HepG2 (cell line): ENCODE results near the gene NNAT. TPM values are rescaled to one million over a fixed set of nuclear protein-coding genes. Genes with fewer than 3 reads are reported as not detected.

Experiments used
- ATAC-seq: fragments of 200-7000 bp; cut with Tn5 transposase; 3 replicates; pipeline ENCODE4 v1.9.1; 2020; ENCODE audit warnings: mild to moderate bottlenecking, moderate library complexity
- BruUV-seq: library from RNA; stranded (reverse); fragments of 400-500 nt; replicated peaks from 2 replicates; lab custom pipeline; 2021; lab: Mats Ljungman, UMichigan
- CTCF ChIA-PET: fragments of 300-600 bp; formaldehyde crosslinking; extraction: SDS; loops from one replicate; lab custom pipeline; 2021; ENCODE audit warnings: low total read pairs, inconsistent platforms, low intra/inter-chr PET ratio; lab: Yijun Ruan, JAX
- POLR2A ChIA-PET: fragments of 350-600 bp; sonication (Branson Sonifier 250); formaldehyde crosslinking; loops from one replicate; lab custom pipeline; 2020; ENCODE audit warnings: antibody characterized with exemption, inconsistent platforms; lab: Yijun Ruan, JAX
- DNase-seq: peaks from one replicate; pipeline ENCODE4 v3.0.0-alpha.2; 2015; ENCODE audit warnings: low spot score
- FAIRE-seq: peaks from 3 replicates; lab custom pipeline; 2011; peaks lifted over from hg19 to GRCh38; lab: Jason Lieb, UNC
- H2AFZ ChIP-seq: one replicate; pipeline ENCODE4 v1.6.1; 2011; ENCODE audit warnings: low read length, inconsistent platforms
- H3K27ac ChIP-seq: fragments of 300-600 bp; 3 replicates; pipeline ENCODE4 v1.8.0; 2011; ENCODE audit warnings: mixed run types, mild to moderate bottlenecking, mixed read lengths, low read length, inconsistent platforms; ENCODE audit not compliant: insufficient read depth; ENCODE audit errors: extremely low read length
- H3K27me3 ChIP-seq, 2 experiments: fragments of 200-600 bp in 1 of 2; 2 replicates in 1 of 2; 3 replicates in 1 of 2; pipeline versions ENCODE4 v1.6.0 to v1.8.0; 2011; ENCODE audit warnings: low read length in 2 of 2, mild to moderate bottlenecking in 2 of 2, moderate library complexity in 2 of 2, inconsistent platforms in 1 of 2; ENCODE audit not compliant: insufficient read depth in 2 of 2, control insufficient read depth in 1 of 2
- H3K36me3 ChIP-seq, 2 experiments: fragments of 200-600 bp in 1 of 2; replicated peaks in 1 of 2; 2 replicates in 1 of 2; 3 replicates in 1 of 2; pipeline versions ENCODE4 v1.5.1 to v1.8.0; 2011; ENCODE audit warnings: low read length in 2 of 2, inconsistent platforms in 1 of 2; ENCODE audit not compliant: insufficient read depth in 2 of 2, control insufficient read depth in 1 of 2
- H3K4me1 ChIP-seq: 2 replicates; pipeline ENCODE4 v1.5.1; 2012; ENCODE audit warnings: low read length, inconsistent platforms; ENCODE audit not compliant: insufficient read depth
- H3K4me2 ChIP-seq: 2 replicates; pipeline ENCODE4 v1.6.0; 2011; ENCODE audit warnings: low read depth, low read length, inconsistent platforms
- H3K4me3 ChIP-seq, 3 experiments: fragments of 200-600 bp in 1 of 3; sonication (generic), shearing (Covaris generic) in 1 of 3; replicated peaks in 1 of 3; 2 replicates each; pipeline ENCODE4 v1.5.1; 2011 to 2016; ENCODE audit warnings: low read length in 3 of 3, inconsistent platforms in 2 of 3, low read depth in 2 of 3, mild to moderate bottlenecking in 2 of 3, control low read depth in 1 of 3, mixed read lengths in 1 of 3; ENCODE audit not compliant: insufficient read depth in 1 of 3
- H3K79me2 ChIP-seq: one replicate; pipeline ENCODE4 v1.6.1; 2011; ENCODE audit warnings: low read length, inconsistent platforms; ENCODE audit not compliant: insufficient read depth
- H3K9ac ChIP-seq: 2 replicates; pipeline ENCODE4 v1.6.0; 2011; ENCODE audit warnings: mild to moderate bottlenecking, low read depth, low read length, inconsistent platforms; ENCODE audit not compliant: insufficient read depth
- H3K9me3 ChIP-seq: 2 replicates; pipeline ENCODE4 v1.5.1; 2012; ENCODE audit warnings: mild to moderate bottlenecking, low read length
- H4K20me1 ChIP-seq: 2 replicates; pipeline ENCODE4 v1.6.0; 2011; ENCODE audit warnings: inconsistent platforms, mild to moderate bottlenecking, low read length, moderate library complexity; ENCODE audit not compliant: insufficient read depth
- BRF2 ChIP-seq: sonication (generic); formaldehyde crosslinking; IDR thresholded peaks from 2 replicates; pipeline ENCODE4 v1.8.1; 2022; ENCODE audit warnings: mild to moderate bottlenecking, missing genetic modification reagents
- CREB3 ChIP-seq: sonication (generic); formaldehyde crosslinking; IDR thresholded peaks from 2 replicates; pipeline ENCODE4 v1.5.0; 2020; ENCODE audit warnings: missing genetic modification reagents
- HDAC6 ChIP-seq: fragments of 200-600 bp; sonication (generic); IDR thresholded peaks from 2 replicates; pipeline ENCODE4 v1.7.0; 2017; ENCODE audit warnings: mild to moderate bottlenecking, antibody characterized with exemption, low read length, low read depth
- HHEX ChIP-seq: IDR thresholded peaks from 2 replicates; pipeline ENCODE4 v1.6.1; 2016; ENCODE audit warnings: control low read depth
- HMGXB4 ChIP-seq, 2 experiments: sonication (generic) in 1 of 2; formaldehyde crosslinking in 1 of 2; IDR thresholded peaks; 2 replicates each; pipeline versions ENCODE4 v1.4.0 to v1.6.1; 2018 to 2020; ENCODE audit warnings: missing genetic modification reagents in 2 of 2, borderline replicate concordance in 1 of 2, low read depth in 1 of 2, mild to moderate bottlenecking in 1 of 2, missing biosample characterization in 1 of 2
- MLX ChIP-seq: IDR thresholded peaks from 2 replicates; pipeline ENCODE4 v1.6.1; 2016
- NONO ChIP-seq, 2 experiments: fragments of 450-650 bp in 1 of 2; sonication (generic) in 1 of 2; formaldehyde crosslinking in 1 of 2; IDR thresholded peaks in 1 of 2; conservative IDR thresholded peaks in 1 of 2; 2 replicates each; pipeline versions ENCODE4 v1.6.1 to v1.8.0; 2017 to 2022; ENCODE audit warnings: mild to moderate bottlenecking in 1 of 2, missing genetic modification reagents in 1 of 2, moderate library complexity in 1 of 2
- POLR2AphosphoS2 ChIP-seq: IDR thresholded peaks from 2 replicates; pipeline ENCODE4 v1.6.1; 2011; ENCODE audit warnings: low read depth, low read length, improper control_type of control experiment
- SATB2 ChIP-seq: sonication (generic); formaldehyde crosslinking; IDR thresholded peaks from 2 replicates; pipeline ENCODE4 v1.5.0; 2020; ENCODE audit warnings: missing genetic modification reagents
- YY1 ChIP-seq: IDR thresholded peaks from 2 replicates; pipeline ENCODE4 v1.6.1; 2011; ENCODE audit warnings: low read length, low read depth, moderate library complexity, mild to moderate bottlenecking; ENCODE audit not compliant: insufficient read depth, insufficient replicate concordance
- ZBTB1 ChIP-seq: sonication (generic); formaldehyde crosslinking; IDR thresholded peaks from 2 replicates; pipeline ENCODE4 v1.4.0; 2020; ENCODE audit warnings: missing genetic modification reagents, borderline replicate concordance
- ZBTB33 ChIP-seq: sonication (generic); formaldehyde crosslinking; IDR thresholded peaks from 2 replicates; pipeline ENCODE4 v1.4.0; 2020; ENCODE audit warnings: missing genetic modification reagents
- ZNF207 ChIP-seq: fragments of 450-650 bp; IDR thresholded peaks from 2 replicates; pipeline ENCODE4 v1.6.1; 2016; ENCODE audit warnings: antibody characterized with exemption, borderline replicate concordance
- ZNF274 ChIP-seq: sonication (generic); formaldehyde crosslinking; IDR thresholded peaks from 2 replicates; pipeline ENCODE4 v1.5.1; 2020; ENCODE audit warnings: mild to moderate bottlenecking, missing genetic modification reagents
- ZNF598 ChIP-seq: sonication (generic); formaldehyde crosslinking; IDR thresholded peaks from 2 replicates; pipeline ENCODE4 v1.5.1; 2020; ENCODE audit warnings: mild to moderate bottlenecking, missing genetic modification reagents, borderline replicate concordance
- ZNF704 ChIP-seq: sonication (generic); formaldehyde crosslinking; IDR thresholded peaks from 2 replicates; pipeline ENCODE4 v1.8.1; 2023; ENCODE audit warnings: mild to moderate bottlenecking, inconsistent platforms, moderate library complexity, missing genetic modification reagents, borderline replicate concordance
- ZNF775 ChIP-seq: sonication (generic); formaldehyde crosslinking; IDR thresholded peaks from 2 replicates; pipeline ENCODE4 v1.4.0; 2020; ENCODE audit warnings: missing genetic modification reagents, mild to moderate bottlenecking, moderate library complexity, borderline replicate concordance
- WGBS: methylation state at CpG from one replicate; pipeline ENCODE4 v1.1.6; 2017; ENCODE audit warnings: low lambda C conversion rate; 5-methylcytosine and 5-hydroxymethylcytosine counted together
- in situ Hi-C: cut with HindIII; loops from 2 replicates; pipeline ENCODE4 v1.10.0; 2017; ENCODE audit warnings: low pct_unique_long_range_greater_than_20kb; ENCODE audit not compliant: extremely low pct_ligation_motif_present
- intact Hi-C: fragments of 100-400 bp; cut with micrococcal nuclease; formaldehyde crosslinking; loops from one replicate; pipeline ENCODE4 v1.10.0; 2022; ENCODE audit not compliant: unreplicated experiment
- polyA plus RNA-seq, 8 experiments: library from polyadenylated mRNA; depleted of rRNA in 3 of 8; stranded (reverse) in 7 of 8; unstranded in 1 of 8; fragments of >200 nt; fragmentation: Illumina TruSeq in 4 of 8; extraction: Trizol in 4 of 8; gene quantifications; 2 replicates each; pipeline versions ENCODE4 v1.2.1 to v1.2.3, GENCODE V29; 2011 to 2016; ENCODE audit warnings: low read depth in 4 of 8, missing spikeins in 1 of 8, mixed read lengths in 1 of 8; ENCODE audit not compliant: insufficient read depth in 1 of 8
- total RNA-seq, 5 experiments: library from RNA; depleted of rRNA; stranded (reverse); fragments of >200 nt; fragmentation: Illumina TruSeq; extraction: Trizol; gene quantifications; 2 replicates each; pipeline ENCODE4 v1.2.3, GENCODE V29; 2016; ENCODE audit warnings: low read depth in 1 of 5

NNAT gene
- total and polyA plus RNA-seq, 2 of the 13 experiments (the other 11 are each of a cell fraction or from before 2014, with no cell fraction given) = not detected

- no peak overlapping the region for H2AFZ ChIP-seq
- in situ Hi-C loops (loop anchor here (25.0 kb wide), 1 partner anchor 656 kb away; no protein-coding TSS in a partner anchor), intact Hi-C loops (no loop called here)
- H3K9ac ChIP-seq = no peak overlapping the region
- H3K79me2 ChIP-seq = no peaks in the 10 kb centered on the region
- POLR2A ChIA-PET = no interaction called here
- peaks cover 2 to 12% of the 10 kb centered on the region in 2 experiments; a peak in 3 of 5 replicates for H3K27me3 ChIP-seq
- 46% methylated on average over 6 of the region's 6 CpGs for WGBS
- CTCF ChIA-PET = no interaction called here
- H4K20me1 ChIP-seq = no peaks in the 10 kb centered on the region
- ATAC-seq = no peak
- no peak overlapping the region for H3K27ac ChIP-seq
- FAIRE-seq = no peak
- TF ChIP-seq SATB2 (CRISPR knock-in tag) (no peak), ZNF598 (CRISPR knock-in tag) (no peak), POLR2AphosphoS2 (no peak), CREB3 (CRISPR knock-in tag) (no peak), HDAC6 (no peak), ZNF775 (CRISPR knock-in tag) (no peak), ZBTB33 (CRISPR knock-in tag) (no peak), ZNF274 (CRISPR knock-in tag) (no peak), HHEX (CRISPR knock-in tag) (no peak), MLX (no peak), ZNF704 (no peak), NONO (IDR thresholded peaks at IDR 0.05) (no peak), NONO (CRISPR knock-in tag; conservative IDR thresholded peaks at IDR 0.05) (no peak), ZNF207 (no peak), YY1 (no peak), HMGXB4 (CRISPR knock-in tag; IDR thresholded peaks at IDR 0.05; ENCODE audit: borderline replicate concordance in 1 of 2, low read depth in 1 of 2) (no peak), BRF2 (no peak), ZBTB1 (CRISPR knock-in tag) (no peak)
- H3K4me1 ChIP-seq = no peaks in the 10 kb centered on the region
- BruUV-seq = no TSS peak
- no peak for DNase-seq
- H3K36me3 ChIP-seq = no peaks in the 10 kb centered on the region
- H3K4me3 ChIP-seq = no peak overlapping the region
- H3K4me2 ChIP-seq = no peak overlapping the region
- no peaks in the 10 kb centered on the region for H3K9me3 ChIP-seq
Observed at GRCh38 chr20:37556538-37556937, 35.5 kb downstream of the NNAT start.
